Left cardiac atrium (tissue), 4 donors: ENCODE data around the gene NMNAT1. TPM values are rescaled to one million over a fixed set of nuclear protein-coding genes. Genes with fewer than 3 reads are reported as not detected.

Source experiments
- ATAC-seq, 2 donors: fragments of 200-7000 bp; cut with Tn5 transposase; one replicate each; pipeline ENCODE4 v1.9.1; 2020; ENCODE audit warnings: mild to moderate bottlenecking in 2 of 2, moderate library complexity in 2 of 2
- DNase-seq: peaks from one replicate; pipeline ENCODE4 v3.0.0-alpha.2; 2020
- intact Hi-C, 2 donors: fragments of 100-400 bp; cut with DNase I; formaldehyde crosslinking; loops; one replicate each; pipeline versions ENCODE4 v1.14.1 to v1.15.1; 2022 to 2023
- long read RNA-seq: library from polyadenylated mRNA; unstranded; transcript quantifications from one replicate; pipeline ENCODE4 v2.0.0, GENCODE V29; 2021
- total RNA-seq, 2 donors: library from RNA; stranded (reverse); fragmentation: NEBNext Ultra II Directional; extraction: Animal tissue kit (Norgen Biotek cat#: 25700); gene quantifications; one replicate each; pipeline ENCODE4 v1.2.1, GENCODE V29; 2021
- donor health status: DM: no; HTN: yes; CAD: no.
- donor health status: DM: no; HTN: yes; CAD: no; lungs with severe emphysema.
- donor health status: DM: yes; HTN: yes; CAD: no.
- donor health status: Dilated cardiomyopathy.

The NMNAT1 gene
- total RNA-seq, result 10 to 100 TPM; 14.9 to 19.1 TPM
- long read RNA-seq, transcript NMNAT1-201 (5 exons, 3,781 nt), result major isoform, 6 of 8 reads
- long read RNA-seq, partial matches to known transcripts, result 0 of 8 reads
- long read RNA-seq, other reads (novel, unspliced or antisense), result 2 of 8 reads

- intact Hi-C loops, result loop anchor here in 1 of 2 donors (2.0 kb wide), 1 partner anchor 68 kb away; no protein-coding TSS in a partner anchor
- ATAC-seq (peak; percentile 100), DNase-seq (peak; percentile 96)
These were observed at the start of gene NMNAT1, which contains the start of gene LZIC for GRCh38 chr1:9942939-9943788. Gene NMNAT1, plus strand, starts transcription at chr1:9943475. Its CDS starts 28,599 bp downstream, at chr1:9972074. Gene LZIC, minus strand, starts transcription at chr1:9943391. Its CDS starts 6,772 bp downstream, at chr1:9936619.

GRCh38 chr1:9894115-9894514 is 49.2 kb upstream of the NMNAT1 start:
- ATAC-seq, result no peak
- no peak for DNase-seq
- intact Hi-C loops, result no loop called here

- intact Hi-C loops, result no loop called here
- DNase-seq, result peak; percentile 73
- peak; percentile 88 to 93 for ATAC-seq
These were observed 42.9 kb upstream of the NMNAT1 start for GRCh38 chr1:9900142-9901043.

- intact Hi-C loops, result no loop called here
- ATAC-seq (peak; percentile 75 to 76), DNase-seq (peak; percentile 46)
These were observed 41.9 kb upstream of the NMNAT1 start for GRCh38 chr1:9901148-9902059.

- ATAC-seq (peak in 1 of 2 donors; percentile 17), DNase-seq (no peak)
- intact Hi-C loops, result no loop called here
These were observed 41.2 kb upstream of the NMNAT1 start for GRCh38 chr1:9902060-9902452.

- ATAC-seq (no peak), DNase-seq (no peak)
- intact Hi-C loops, result no loop called here
These were observed 39.3 kb upstream of the NMNAT1 start for GRCh38 chr1:9903801-9904527.

- no peak for ATAC-seq
- no peak for DNase-seq
- intact Hi-C loops, result no loop called here
These were observed 38.7 kb upstream of the NMNAT1 start for GRCh38 chr1:9904596-9904995.

- no peak for ATAC-seq
These were observed 38.3 kb upstream of the NMNAT1 start for GRCh38 chr1:9905010-9905409.

GRCh38 chr1:9906466-9906865 is 36.8 kb upstream of the NMNAT1 start:
- DNase-seq (no peak), ATAC-seq (no peak)
- intact Hi-C loops, result no loop called here

More at GRCh38 chr1:9905010-9905409, 38.3 kb upstream of the NMNAT1 start:
- no peak for DNase-seq
- intact Hi-C loops, result no loop called here

GRCh38 chr1:9907441-9907840 is 35.8 kb upstream of the NMNAT1 start:
- intact Hi-C loops, result no loop called here
- no peak for DNase-seq
- no peak for ATAC-seq

GRCh38 chr1:9908871-9909233 is 34.4 kb upstream of the NMNAT1 start:
- ATAC-seq (no peak), DNase-seq (no peak)
- intact Hi-C loops, result no loop called here

GRCh38 chr1:9909234-9910046 is 33.8 kb upstream of the NMNAT1 start:
- ATAC-seq (no peak), DNase-seq (peak; percentile 54)
- intact Hi-C loops, result no loop called here

GRCh38 chr1:9910076-9910422 is 33.2 kb upstream of the NMNAT1 start, which contains the start of gene CTNNBIP1:
Gene CTNNBIP1, minus strand, starts transcription at chr1:9910269. Its CDS starts 38,205 bp downstream, at chr1:9872064.
- ATAC-seq (no peak), DNase-seq (no peak)
- intact Hi-C loops, result no loop called here

- DNase-seq, result peak; percentile 100
- intact Hi-C loops, result no loop called here
- ATAC-seq, result peak; percentile 96 to 99
These were observed 32.7 kb upstream of the NMNAT1 start for GRCh38 chr1:9910423-9911178.

GRCh38 chr1:9912264-9912936 is 30.9 kb upstream of the NMNAT1 start:
- intact Hi-C loops, result no loop called here
- no peak for ATAC-seq
- DNase-seq, result no peak

GRCh38 chr1:9914610-9914937 is 28.7 kb upstream of the NMNAT1 start:
- intact Hi-C loops, result loop anchor here in 1 of 2 donors (1.0 kb wide), 1 partner anchor 39 kb away; no protein-coding TSS in a partner anchor
- ATAC-seq, result no peak
- DNase-seq, result no peak
